ENCODE data around the gene NBEA.

NBEA gene

GRCh38 chr13:35474496-35475211, 532.6 kb downstream of the NBEA start:
- no peak overlapping the region for H3K27ac ChIP-seq
- TF ChIP-seq ZFX (IDR thresholded peaks at IDR 0.05) (no peak), CTCF (conservative IDR thresholded peaks at IDR 0.05) (no peak)

DNA sequence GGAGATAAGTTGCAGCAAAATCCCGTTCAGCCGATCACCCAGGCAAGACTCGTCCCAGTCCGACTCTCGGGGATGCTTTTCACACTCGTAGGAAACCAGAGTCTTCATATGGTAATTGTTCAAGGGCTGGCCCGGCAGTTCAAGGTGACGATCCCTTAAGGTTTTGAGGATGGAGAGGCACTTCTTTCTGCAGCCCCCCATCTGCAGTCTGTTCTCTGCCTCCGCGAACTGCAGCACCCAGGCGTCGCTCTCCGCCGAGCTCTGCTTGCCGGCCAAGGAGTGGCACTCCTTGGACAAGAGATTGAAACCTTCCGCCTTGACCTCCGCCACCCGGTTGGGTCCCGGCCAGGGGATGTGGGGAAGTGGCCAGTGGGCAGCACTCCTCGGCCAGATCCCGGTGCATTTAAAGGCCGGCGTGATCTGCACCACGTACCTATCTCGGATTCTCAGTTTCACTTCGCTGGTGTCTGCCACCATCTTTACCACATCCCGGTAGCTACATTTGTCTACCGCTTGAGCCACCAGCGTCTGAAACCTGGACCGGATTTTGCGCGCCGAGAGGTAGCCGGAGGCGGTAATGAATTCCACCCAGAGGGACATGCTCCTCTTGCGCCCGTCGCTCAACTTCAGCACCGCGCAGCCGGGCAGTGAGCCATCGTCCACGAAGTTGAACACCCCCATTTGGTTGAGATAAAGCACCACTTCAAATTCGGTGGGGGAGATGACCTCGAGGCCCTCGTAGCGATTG, 533.3 kb downstream of the NBEA start:
- TF ChIP-seq CTCF (conservative IDR thresholded peaks at IDR 0.05), result no peak
- no peak for TF ChIP-seq ZFX (IDR thresholded peaks at IDR 0.05)
- H3K27ac ChIP-seq, result no peak overlapping the region

- TF ChIP-seq ZFX (IDR thresholded peaks at IDR 0.05) (no peak), CTCF (conservative IDR thresholded peaks at IDR 0.05) (no peak)
Measured at GRCh38 chr13:35475960-35476943, 534.2 kb downstream of the NBEA start, which contains the start of gene MAB21L1. Gene MAB21L1 (minus strand): TSS chr13:35476689. CDS start chr13:35476138, 551 bp downstream.

GRCh38 chr13:35477386-35477946, 535.4 kb downstream of the NBEA start:
- H3K27ac ChIP-seq, result no peak overlapping the region
- TF ChIP-seq CTCF (conservative IDR thresholded peaks at IDR 0.05) (no peak), ZFX (IDR thresholded peaks at IDR 0.05) (no peak)

More at GRCh38 chr13:35475960-35476943, 534.2 kb downstream of the NBEA start, which contains the start of gene MAB21L1:
- H3K27ac ChIP-seq, result no peak within 1 kb of the TSS

- TF ChIP-seq CTCF (conservative IDR thresholded peaks at IDR 0.05), result no peak
- TF ChIP-seq ZFX (IDR thresholded peaks at IDR 0.05), result no peak
- H3K27ac ChIP-seq, result no peak overlapping the region
Measured at GRCh38 chr13:35478271-35479037, 536.4 kb downstream of the NBEA start.

GRCh38 chr13:35479038-35479492, 537.0 kb downstream of the NBEA start:
- TF ChIP-seq CTCF (conservative IDR thresholded peaks at IDR 0.05), result no peak
- TF ChIP-seq ZFX (IDR thresholded peaks at IDR 0.05), result no peak
- no peak overlapping the region for H3K27ac ChIP-seq
